Measurements from ENCODE around the gene NDUFA11. TPM values are rescaled to one million over a fixed set of nuclear protein-coding genes. Genes with fewer than 3 reads are reported as not detected.

The NDUFA11 gene
- total RNA-seq, 1 donor from 2014 or later: 217 TPM

- H3K4me1 Mint-ChIP-seq (ENCODE audit: low read depth): peaks cover 6% of the 10 kb centered on the region
- no peaks in the 10 kb centered on the region for H3K27me3 Mint-ChIP-seq
- no peaks in the 10 kb centered on the region for H3K9me3 Mint-ChIP-seq (ENCODE audit: low read depth)
- no peak overlapping the region for H3K4me3 Mint-ChIP-seq (ENCODE audit: low read depth)
- no peak for DNase-seq (ENCODE audit: low spot score, unreplicated experiment)
- no peak overlapping the region for H3K27ac Mint-ChIP-seq
- TF ChIP-seq, protein P1, sequence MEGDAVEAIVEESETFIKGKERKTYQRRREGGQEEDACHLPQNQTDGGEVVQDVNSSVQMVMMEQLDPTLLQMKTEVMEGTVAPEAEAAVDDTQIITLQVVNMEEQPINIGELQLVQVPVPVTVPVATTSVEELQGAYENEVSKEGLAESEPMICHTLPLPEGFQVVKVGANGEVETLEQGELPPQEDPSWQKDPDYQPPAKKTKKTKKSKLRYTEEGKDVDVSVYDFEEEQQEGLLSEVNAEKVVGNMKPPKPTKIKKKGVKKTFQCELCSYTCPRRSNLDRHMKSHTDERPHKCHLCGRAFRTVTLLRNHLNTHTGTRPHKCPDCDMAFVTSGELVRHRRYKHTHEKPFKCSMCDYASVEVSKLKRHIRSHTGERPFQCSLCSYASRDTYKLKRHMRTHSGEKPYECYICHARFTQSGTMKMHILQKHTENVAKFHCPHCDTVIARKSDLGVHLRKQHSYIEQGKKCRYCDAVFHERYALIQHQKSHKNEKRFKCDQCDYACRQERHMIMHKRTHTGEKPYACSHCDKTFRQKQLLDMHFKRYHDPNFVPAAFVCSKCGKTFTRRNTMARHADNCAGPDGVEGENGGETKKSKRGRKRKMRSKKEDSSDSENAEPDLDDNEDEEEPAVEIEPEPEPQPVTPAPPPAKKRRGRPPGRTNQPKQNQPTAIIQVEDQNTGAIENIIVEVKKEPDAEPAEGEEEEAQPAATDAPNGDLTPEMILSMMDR (IDR thresholded peaks at IDR 0.05; ENCODE audit: unreplicated experiment): no peak
- peaks cover 5% of the 10 kb centered on the region for H3K36me3 Mint-ChIP-seq (ENCODE audit: insufficient read depth)
Measured at GRCh38 chr19:5899728-5900526, 3.7 kb downstream of the NDUFA11 start.

DNA sequence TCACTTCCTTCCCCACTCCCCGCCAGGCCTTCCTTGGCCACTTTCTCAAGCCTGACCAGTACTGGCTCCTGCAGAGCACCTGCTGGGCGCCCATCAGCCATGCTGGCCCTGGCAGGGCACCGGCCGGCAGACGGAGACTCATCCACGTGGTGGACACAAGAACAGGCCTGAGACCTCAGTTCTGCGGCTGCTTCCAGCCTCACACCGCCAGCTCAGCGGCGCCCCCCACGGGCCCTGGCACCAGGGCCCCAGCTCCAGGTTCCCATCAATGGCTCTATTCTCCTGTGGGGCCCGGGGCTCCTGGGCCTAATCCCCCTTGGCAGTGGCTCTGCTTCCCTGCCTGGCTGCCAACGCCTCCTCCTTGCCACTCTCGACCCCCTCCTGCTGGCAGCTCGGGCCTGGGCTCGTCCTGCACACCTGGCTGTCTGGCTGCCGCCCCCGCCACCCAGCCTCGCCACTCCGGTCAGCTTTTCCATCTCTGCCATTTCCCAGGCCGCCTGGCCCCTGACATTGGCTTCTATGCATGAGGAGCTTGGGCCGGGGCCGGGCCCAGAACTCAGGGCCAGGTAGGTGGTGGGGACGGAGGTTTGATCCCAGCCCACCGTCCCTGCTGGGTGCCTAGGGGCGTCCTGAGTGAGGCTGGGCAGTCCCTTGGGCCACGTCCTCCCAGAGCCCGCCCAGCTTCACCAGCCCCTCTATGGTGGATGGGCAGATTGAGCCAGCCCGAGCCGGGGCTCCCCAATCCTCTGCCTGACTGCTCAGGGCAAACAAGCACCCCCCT, 6.2 kb downstream of the NDUFA11 start:
- Mint-ChIP-seq H3K36me3 (ENCODE audit: insufficient read depth) (peaks cover 5% of the 10 kb centered on the region), H3K27me3 (no peaks in the 10 kb centered on the region), H3K4me1 (ENCODE audit: low read depth) (no peaks in the 10 kb centered on the region), H3K4me3 (ENCODE audit: low read depth) (no peak overlapping the region), H3K27ac (no peak overlapping the region), H3K9me3 (ENCODE audit: low read depth) (no peaks in the 10 kb centered on the region)
- TF ChIP-seq, protein P1 (IDR thresholded peaks at IDR 0.05; ENCODE audit: unreplicated experiment): no peak
- no peak for DNase-seq (ENCODE audit: low spot score, unreplicated experiment)

DNA sequence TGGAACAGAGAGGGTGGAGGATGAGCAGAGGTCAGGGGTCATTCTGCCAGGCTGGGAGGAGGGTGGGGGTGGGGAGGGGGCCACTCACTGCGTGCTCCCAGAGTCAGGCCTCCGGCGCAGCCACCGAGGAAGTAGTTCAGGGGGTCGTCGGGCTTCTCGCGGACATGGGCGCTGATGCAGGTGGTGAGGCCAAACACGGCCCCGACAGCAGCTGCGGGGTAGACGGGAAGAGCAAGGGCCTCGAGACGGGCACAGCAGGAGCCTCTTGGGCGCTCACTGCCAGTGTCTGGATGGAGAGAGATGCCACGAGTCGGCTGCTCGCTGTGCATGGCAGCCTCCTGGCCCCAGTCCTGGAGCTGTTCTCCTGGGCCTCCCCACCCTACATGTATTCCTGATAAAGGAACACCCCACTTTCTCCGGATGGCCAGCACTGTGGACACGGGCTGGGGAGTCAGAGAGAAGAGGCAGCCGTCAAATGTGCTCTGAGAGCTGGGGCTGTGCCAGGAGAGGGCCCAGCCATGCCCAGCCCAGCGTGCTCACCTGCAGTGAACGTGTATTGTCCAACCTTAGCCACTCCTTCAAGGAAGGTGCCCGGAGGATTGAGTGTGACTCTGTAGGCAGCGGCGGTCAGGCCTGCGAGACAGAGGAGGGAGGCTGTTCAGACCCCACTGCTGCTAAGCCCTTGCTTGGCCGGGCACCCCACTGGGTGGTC, 7.1 kb downstream of the NDUFA11 start:
- TF ChIP-seq, protein P1 (IDR thresholded peaks at IDR 0.05; ENCODE audit: unreplicated experiment): no peak
- H3K27ac Mint-ChIP-seq: no peak overlapping the region
- H3K27me3 Mint-ChIP-seq: no peaks in the 10 kb centered on the region
- peaks cover 5% of the 10 kb centered on the region for H3K36me3 Mint-ChIP-seq (ENCODE audit: insufficient read depth)
- H3K9me3 Mint-ChIP-seq (ENCODE audit: low read depth): no peaks in the 10 kb centered on the region
- H3K4me1 Mint-ChIP-seq (ENCODE audit: low read depth): no peaks in the 10 kb centered on the region
- no peak overlapping the region for H3K4me3 Mint-ChIP-seq (ENCODE audit: low read depth)
- DNase-seq (ENCODE audit: low spot score, unreplicated experiment): no peak

DNA sequence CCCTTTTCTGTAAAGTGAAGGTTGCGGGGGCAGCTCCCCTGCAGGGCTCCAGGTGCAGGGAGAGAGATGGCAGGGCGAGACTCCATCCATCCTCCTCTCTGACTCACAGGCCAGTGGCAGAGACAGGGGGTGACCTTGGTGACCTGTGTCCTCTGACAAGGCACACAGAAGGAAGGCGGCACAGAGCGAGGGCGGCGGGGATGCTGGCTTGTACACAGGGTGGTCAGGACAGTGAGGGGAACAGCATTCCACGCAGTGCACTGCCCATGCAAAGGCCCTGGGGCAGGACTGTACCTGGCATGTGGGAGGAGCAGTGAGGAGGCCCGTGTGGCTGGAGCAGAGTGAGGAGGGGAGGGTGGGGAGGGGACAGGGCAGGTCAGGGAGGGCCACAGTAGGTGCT, 7.7 kb downstream of the NDUFA11 start:
- TF ChIP-seq, protein P1 (IDR thresholded peaks at IDR 0.05; ENCODE audit: unreplicated experiment): no peak
- Mint-ChIP-seq H3K4me1 (ENCODE audit: low read depth) (no peaks in the 10 kb centered on the region), H3K9me3 (ENCODE audit: low read depth) (no peaks in the 10 kb centered on the region), H3K27ac (no peak overlapping the region), H3K27me3 (peaks cover under 1% of the 10 kb centered on the region), H3K4me3 (ENCODE audit: low read depth) (no peak overlapping the region), H3K36me3 (ENCODE audit: insufficient read depth) (peaks cover 2% of the 10 kb centered on the region)
- no peak for DNase-seq (ENCODE audit: low spot score, unreplicated experiment)

GRCh38 chr19:5895409-5895808, 8.2 kb downstream of the NDUFA11 start:
- H3K36me3 Mint-ChIP-seq (ENCODE audit: insufficient read depth): peaks cover 2% of the 10 kb centered on the region
- H3K27me3 Mint-ChIP-seq: peaks cover 4% of the 10 kb centered on the region
- TF ChIP-seq, protein P1 (IDR thresholded peaks at IDR 0.05; ENCODE audit: unreplicated experiment): no peak
- H3K4me3 Mint-ChIP-seq (ENCODE audit: low read depth): no peak overlapping the region
- no peak overlapping the region for H3K27ac Mint-ChIP-seq
- no peak for DNase-seq (ENCODE audit: low spot score, unreplicated experiment)
- no peaks in the 10 kb centered on the region for H3K9me3 Mint-ChIP-seq (ENCODE audit: low read depth)
- H3K4me1 Mint-ChIP-seq (ENCODE audit: low read depth): no peaks in the 10 kb centered on the region
